RWPE1 (cell line): Measurements from ENCODE around the gene KISS1R.

Source experiments
- CTCF ChIA-PET: fragments of 350-600 bp; sonication (Branson Sonifier 250); formaldehyde crosslinking; extraction: SDS; loops from one replicate; lab custom pipeline; 2021; lab: Yijun Ruan, JAX
- POLR2A ChIA-PET: fragments of 400-600 bp; formaldehyde crosslinking; extraction: SDS; loops from one replicate; lab custom pipeline; 2020; ENCODE audit warnings: antibody characterized with exemption; ENCODE audit not compliant: low non-redundant PET; lab: Yijun Ruan, JAX
- DNase-seq: peaks from one replicate; pipeline ENCODE4 v3.0.0; 2012; ENCODE audit warnings: low spot score
- H3K27ac ChIP-seq: fragments of 450-650 bp; 2 replicates; pipeline ENCODE4 v1.5.1; 2017
- CTCF ChIP-seq: fragments of 450-650 bp; conservative IDR thresholded peaks from 2 replicates; pipeline ENCODE4 v1.5.1; 2017; ENCODE audit warnings: low read depth, mild to moderate bottlenecking

The KISS1R gene

GRCh38 chr19:892243-892893, 24.8 kb upstream of the KISS1R start:
- ChIA-PET CTCF (interaction anchor here (0.6 to 1.0 kb wide), 3 partner anchors 15 to 901 kb away, joined by 3 to 4 read pairs (median 3); no protein-coding TSS in a partner anchor), POLR2A (no interaction called here)
- peak overlapping the region; percentile 91 for H3K27ac ChIP-seq
- no peak for TF ChIP-seq CTCF
- no peak for DNase-seq

GRCh38 chr19:892894-893689, 24.0 kb upstream of the KISS1R start, which contains the start of the genes MED16 and RNU6-9:
Gene MED16 (minus strand): TSS chr19:893187. CDS start chr19:891131, 2,056 bp downstream.
Gene RNU6-9 (plus strand): TSS chr19:893484.
- DNase-seq: peak; percentile 95
- CTCF ChIA-PET: interaction anchor here (0.6 to 1.0 kb wide), 3 partner anchors 15 to 188 kb away, joined by 3 read pairs; no protein-coding TSS in a partner anchor
- no peak for TF ChIP-seq CTCF
- peak within 1 kb of the TSS; percentile 91 for H3K27ac ChIP-seq
- POLR2A ChIA-PET: interaction anchor here (0.7 kb wide), 1 partner anchor 120 kb away, joined by 4 read pairs; no protein-coding TSS in a partner anchor

- ChIA-PET CTCF (no interaction called here), POLR2A (no interaction called here)
- TF ChIP-seq CTCF: no peak
- no peak for DNase-seq
- peak overlapping the region; percentile 59; the same call in 1 of the 2 replicates for H3K27ac ChIP-seq
These were observed 20.7 kb upstream of the KISS1R start for GRCh38 chr19:896434-896833.

GRCh38 chr19:896999-897398, 20.1 kb upstream of the KISS1R start:
- no peak for TF ChIP-seq CTCF
- CTCF ChIA-PET: no interaction called here

GRCh38 chr19:897442-898039, 19.6 kb upstream of the KISS1R start:
- no peak for DNase-seq
- CTCF ChIA-PET: no interaction called here

More at GRCh38 chr19:896999-897398, 20.1 kb upstream of the KISS1R start:
- peak overlapping the region; percentile 59; the same call in 1 of the 2 replicates for H3K27ac ChIP-seq
- no peak for DNase-seq
- POLR2A ChIA-PET: interaction anchor here (0.5 kb wide), 1 partner anchor 17 kb away, joined by 4 read pairs; no protein-coding TSS in a partner anchor

More at GRCh38 chr19:897442-898039, 19.6 kb upstream of the KISS1R start:
- TF ChIP-seq CTCF: no peak
- H3K27ac ChIP-seq: peak overlapping the region; percentile 59
- POLR2A ChIA-PET: interaction anchor here (0.5 kb wide), 2 partner anchors 17 to 51 kb away, joined by 4 to 5 read pairs; no protein-coding TSS in a partner anchor
